OCI-M2 (cell line): ENCODE measurements around the gene LILRB3.
"Not testable (repeated sequence)": the region's sequence is repeated elsewhere in the genome, so short reads cannot be mapped to it uniquely, and the experiment has no call there.

ENCODE experiments used
- DNase-seq: peaks from one replicate; lab custom pipeline; 2025; ENCODE audit not compliant: unreplicated experiment; lab: John Stamatoyannopoulos, UW

The LILRB3 gene

DNA sequence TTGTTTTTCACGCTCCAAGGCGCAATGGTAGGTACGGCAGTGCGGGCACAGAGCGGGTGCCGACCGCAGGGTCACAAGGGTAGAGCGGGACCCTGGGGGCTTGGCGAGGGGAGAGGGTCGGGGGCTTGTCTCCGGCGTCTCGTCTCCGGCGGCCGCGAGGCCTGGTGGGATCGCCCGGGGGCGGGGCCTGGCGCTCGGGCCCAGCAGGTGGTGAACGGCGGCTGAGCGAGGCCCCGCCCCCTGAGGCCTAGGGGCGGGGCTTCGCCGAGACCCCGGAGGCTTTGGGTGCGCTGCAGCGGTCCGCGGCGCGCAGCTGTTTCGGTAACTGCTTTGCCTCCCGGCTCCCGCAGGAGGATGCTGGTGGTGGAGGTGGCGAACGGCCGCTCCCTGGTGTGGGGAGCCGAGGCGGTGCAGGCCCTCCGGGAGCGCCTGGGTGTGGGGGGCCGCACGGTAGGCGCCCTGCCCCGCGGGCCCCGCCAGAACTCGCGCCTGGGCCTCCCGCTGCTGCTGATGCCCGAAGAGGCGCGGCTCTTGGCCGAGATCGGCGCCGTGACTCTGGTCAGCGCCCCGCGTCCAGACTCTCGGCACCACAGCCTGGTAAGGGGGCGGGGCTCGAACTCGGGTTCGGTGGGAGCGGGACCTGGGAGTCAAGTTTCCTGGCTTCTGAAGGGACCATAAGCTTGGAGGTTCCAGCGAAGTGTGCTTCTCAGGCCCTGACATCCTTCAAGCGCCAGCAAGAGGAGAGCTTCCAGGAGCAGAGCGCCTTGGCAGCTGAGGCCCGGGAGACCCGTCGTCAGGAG lies 31.6 kb downstream of the LILRB3 start, which contains the start of gene TSEN34:
TSEN34 (plus strand) TSS at position 298 of the 800 bp plus-strand sequence; CDS start at position 355, 57 bp downstream.
- DNase-seq: peak; percentile 81

GRCh38 chr19:54190503-54191010 lies 32.2 kb downstream of the LILRB3 start:
- peak; percentile 89 for DNase-seq

GRCh38 chr19:54189735-54190502 lies 32.9 kb downstream of the LILRB3 start:
- peak; percentile 99 for DNase-seq

GRCh38 chr19:54189145-54189734 lies 33.6 kb downstream of the LILRB3 start, which contains the start of gene MBOAT7:
MBOAT7 (minus strand) TSS chr19:54189580; CDS start chr19:54188508, 1,072 bp downstream.
- no peak for DNase-seq

DNA sequence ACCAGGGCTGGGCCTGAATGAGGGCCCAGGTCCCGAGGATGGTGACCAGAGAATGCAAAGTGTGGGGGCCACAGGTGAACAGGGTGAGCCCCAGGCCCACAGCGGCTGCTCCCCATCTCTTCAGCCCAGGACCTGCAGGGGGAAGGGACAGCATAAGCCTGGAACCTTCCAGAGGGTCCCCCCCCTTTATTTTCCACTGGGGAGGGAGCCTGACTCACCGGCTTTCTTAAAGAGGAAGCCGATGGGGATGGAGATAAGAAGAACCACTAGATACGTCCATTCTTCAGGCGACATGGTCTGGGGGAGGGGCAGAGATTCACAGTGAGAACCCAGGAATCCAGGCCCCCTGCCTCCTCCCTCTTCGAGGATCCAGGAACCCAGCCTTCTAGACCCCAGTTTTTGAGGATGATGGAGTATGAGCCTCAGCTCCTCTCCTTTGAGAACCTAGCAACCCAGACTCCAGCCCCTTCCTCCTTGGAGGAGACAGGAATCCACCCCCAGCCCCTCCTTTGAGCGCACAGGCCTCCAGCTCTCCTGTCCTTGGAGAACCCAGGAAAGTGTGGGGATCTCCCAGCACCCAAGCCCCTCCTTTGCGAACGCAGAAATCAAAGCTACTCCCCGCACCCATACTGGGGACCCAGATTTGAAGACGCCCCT lies 34.5 kb downstream of the LILRB3 start:
- no peak for DNase-seq

GRCh38 chr19:54186934-54187381 lies 35.8 kb downstream of the LILRB3 start:
- DNase-seq: no peak

- no peak for DNase-seq
These were observed 36.5 kb downstream of the LILRB3 start for GRCh38 chr19:54186351-54186750.

DNA sequence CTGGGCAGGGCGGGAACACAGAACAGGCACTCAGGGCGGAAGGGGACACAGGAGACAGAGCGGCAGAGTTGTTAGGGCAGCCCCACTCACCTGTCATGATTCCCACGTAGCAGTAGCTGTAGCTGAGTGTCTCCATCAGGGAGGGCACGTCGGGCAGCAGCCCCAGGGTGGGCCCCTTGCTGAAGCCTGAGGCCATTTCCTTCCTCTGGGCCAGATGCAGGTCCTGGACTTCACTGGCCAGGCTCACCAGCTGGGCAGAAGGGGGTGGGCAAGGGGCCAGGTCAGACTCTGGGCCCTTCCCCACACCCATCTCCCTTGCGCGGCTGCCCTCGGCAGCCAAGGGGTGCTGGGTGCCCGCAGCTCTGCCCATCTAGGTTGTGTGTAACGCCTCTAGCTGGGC lies 39.4 kb downstream of the LILRB3 start:
- no peak for DNase-seq

- not testable (repeated sequence) for DNase-seq
These were observed 40.9 kb downstream of the LILRB3 start for GRCh38 chr19:54181894-54182293.

- DNase-seq: no peak
These were observed 42.1 kb downstream of the LILRB3 start for GRCh38 chr19:54180691-54181091.

DNA sequence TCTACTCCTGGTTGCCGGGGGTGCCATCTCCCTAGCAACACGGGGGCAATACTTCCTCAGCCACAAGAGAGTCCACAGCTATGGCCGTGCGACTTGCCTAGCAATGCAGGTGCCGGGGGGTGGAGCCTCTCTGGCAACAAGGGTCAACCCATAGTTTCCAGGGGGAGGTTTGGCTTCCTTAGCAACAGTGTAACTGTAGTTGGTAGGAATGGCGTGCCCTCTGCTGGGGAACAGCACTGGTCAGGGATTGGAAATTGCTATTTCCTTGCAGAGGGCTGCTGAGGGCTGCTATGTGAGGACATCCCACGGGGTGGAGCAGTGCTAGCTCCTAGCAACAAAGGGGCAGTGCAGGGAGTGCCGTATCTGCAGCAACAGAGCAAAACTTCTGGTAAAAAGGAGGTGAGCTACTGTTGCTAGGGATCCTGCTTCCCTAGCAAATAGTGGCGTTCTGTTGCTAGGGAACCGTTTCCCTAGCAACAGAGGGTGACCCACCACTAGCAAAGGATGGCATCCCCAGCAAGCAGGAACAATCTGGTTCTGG lies 42.8 kb downstream of the LILRB3 start:
- DNase-seq: no peak

DNA sequence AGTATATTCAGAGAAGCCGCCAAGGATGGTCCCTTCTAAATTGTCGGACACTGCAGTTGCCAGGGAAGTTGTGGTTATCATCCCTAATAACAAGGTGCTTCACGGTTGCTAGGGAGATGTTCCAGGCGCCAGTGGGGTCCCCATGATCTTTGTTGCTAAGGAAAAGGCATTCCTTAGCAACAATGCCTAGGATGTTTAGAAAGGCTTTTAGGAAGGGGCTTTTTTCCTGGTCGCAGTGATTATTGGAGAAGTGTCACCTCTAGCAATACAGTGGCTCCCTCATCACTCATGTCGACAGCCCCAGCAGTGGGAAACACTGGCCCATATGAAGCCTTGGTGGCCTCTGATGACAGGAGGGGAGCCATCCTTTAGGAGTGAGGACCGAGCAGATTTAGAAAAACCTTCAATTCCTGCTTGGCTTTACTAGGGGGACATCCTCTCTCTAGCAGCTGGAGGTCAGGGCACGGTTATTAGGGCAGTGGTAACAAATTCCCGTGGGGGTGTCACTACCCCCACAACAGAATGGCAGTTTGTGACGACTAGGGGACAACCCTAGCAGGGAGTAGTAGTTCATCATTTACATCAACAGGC lies 43.5 kb downstream of the LILRB3 start:
- DNase-seq: no peak

- no peak for DNase-seq
These were observed 44.1 kb downstream of the LILRB3 start for GRCh38 chr19:54178581-54179261.

DNA sequence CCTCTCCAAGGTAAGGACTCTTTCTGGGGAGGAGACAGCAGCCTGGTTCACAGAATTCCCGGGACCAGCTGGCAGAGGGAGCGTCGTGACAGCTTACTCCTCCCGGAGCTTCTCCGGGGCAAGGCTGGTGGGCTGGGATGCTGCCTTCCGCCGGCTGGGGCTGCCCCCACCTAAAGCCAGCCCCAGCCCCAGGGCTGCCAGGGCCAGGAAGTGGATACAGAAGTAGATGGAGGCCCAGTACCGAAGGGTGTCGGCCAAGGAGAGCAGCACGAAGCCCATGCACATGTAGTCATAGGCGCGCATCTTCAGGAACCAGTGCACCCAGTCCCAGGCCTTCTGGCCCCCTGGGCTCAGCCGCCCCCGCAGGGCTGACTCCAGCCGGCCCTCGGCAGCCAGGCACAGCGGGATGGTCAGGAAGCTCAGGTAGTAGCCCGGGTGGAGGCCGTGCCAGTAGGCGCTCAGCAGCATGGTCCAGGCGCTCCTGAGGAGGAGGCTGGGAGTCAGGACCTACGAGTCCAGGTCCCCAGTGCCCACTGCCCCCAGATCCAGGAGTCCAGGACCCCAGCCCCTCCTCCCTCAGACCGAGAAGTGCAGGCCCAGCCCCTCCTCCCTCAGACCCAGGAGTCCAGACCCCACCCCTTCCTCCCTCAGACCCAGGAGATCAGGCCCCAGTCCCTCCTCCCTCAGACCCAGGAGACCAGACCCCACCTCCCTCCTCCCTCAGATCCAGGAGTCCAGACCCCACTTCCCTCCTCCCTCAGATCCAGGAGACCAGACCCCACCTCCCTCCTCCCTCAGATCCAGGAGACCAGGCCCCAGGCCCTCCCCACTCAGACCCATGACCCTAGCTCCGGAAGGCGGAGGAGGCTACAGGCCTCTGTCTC lies 48.6 kb downstream of the LILRB3 start:
- DNase-seq: no peak

DNA sequence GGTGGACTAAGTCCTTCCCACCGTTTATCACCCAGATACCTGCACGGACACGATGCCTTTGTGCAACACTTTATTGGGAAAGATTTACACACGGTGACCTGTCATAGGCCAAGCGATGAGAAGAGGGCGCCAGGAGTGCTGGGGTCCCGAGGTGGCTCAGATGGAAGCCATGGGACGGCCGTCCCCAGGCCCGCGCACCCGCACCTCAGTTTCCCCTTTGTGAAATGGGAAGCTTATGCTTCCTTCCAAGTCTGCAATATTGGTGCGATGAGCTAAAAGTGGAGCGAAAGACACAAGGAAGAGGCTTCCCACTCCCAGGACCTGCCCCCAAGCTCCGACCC lies 49.5 kb downstream of the LILRB3 start:
- no peak for DNase-seq

- DNase-seq: no peak
These were observed 50.1 kb downstream of the LILRB3 start, which contains the start of gene TMC4 for GRCh38 chr19:54172471-54173358. TMC4 (minus strand) TSS chr19:54173160; CDS start chr19:54173117, 43 bp downstream.

- DNase-seq: not testable (repeated sequence)
These were observed 50.9 kb downstream of the LILRB3 start for GRCh38 chr19:54171736-54172431.
